NCI-H345 treated with DMSO at 0.1 percent for 48 hours (cell line): ENCODE results near the gene BCL2L1.

Source experiments
- DNase-seq: peaks from one replicate; lab custom pipeline; 2025; ENCODE audit not compliant: unreplicated experiment; lab: John Stamatoyannopoulos, UW

BCL2L1 gene

GRCh38 chr20:31710423-31711108 lies 12.1 kb downstream of the BCL2L1 start:
- peak; percentile 56 for DNase-seq

DNA sequence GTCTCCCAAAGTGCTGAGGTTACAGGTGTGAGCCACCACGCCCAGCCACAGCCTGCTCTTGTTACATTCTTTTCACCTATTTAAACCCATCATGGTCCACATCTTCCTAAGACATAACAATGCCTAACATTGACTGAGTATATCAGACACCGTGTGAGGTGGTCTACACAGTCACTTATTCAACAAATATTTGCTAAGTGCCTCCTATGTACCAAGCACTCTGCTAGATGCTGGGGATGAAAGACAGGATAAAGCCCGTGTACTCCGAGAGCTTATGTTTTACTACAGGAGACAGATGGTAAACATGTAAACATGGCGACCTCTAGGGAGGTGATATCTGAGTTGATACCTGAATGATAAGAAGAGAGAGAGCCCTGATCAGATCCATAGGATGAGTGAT lies 12.7 kb downstream of the BCL2L1 start:
- no peak for DNase-seq

GRCh38 chr20:31708736-31709534 lies 13.7 kb downstream of the BCL2L1 start:
- DNase-seq, result peak; percentile 99

- DNase-seq, result peak; percentile 99
Observed at GRCh38 chr20:31707994-31708735, 14.5 kb downstream of the BCL2L1 start.

- no peak for DNase-seq
Observed at GRCh38 chr20:31707258-31707615, 15.4 kb downstream of the BCL2L1 start.

DNA sequence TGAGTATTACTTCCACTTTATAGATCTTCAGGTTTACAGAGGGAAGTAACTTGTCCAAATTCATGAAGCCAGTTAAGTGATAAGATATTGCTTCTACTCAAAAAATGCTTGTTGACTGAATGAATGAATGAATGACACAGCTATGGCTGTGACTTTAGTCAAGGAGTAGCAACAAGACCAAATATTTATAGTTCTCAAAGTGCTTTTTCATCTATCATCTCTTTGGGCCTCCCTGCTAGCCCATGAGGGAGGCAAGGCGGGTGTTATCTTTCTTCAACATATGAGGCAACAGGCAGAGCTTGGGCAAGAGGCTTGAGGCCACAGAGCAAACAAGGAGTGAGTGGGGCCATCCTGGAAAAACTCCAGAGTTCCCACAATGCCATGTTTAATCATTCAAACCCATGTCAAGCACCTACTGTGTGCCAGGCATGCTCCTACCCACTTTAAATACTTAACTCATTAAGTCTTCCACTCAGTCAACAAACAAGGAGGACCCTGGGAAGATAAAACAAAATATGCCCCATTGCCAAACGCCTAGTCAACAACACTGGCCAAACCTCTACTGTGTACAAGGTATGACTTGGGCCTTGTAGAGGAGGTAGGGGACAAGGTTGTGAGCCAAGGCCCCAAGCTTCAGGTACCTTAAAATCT lies 15.9 kb downstream of the BCL2L1 start:
- DNase-seq, result no peak

DNA sequence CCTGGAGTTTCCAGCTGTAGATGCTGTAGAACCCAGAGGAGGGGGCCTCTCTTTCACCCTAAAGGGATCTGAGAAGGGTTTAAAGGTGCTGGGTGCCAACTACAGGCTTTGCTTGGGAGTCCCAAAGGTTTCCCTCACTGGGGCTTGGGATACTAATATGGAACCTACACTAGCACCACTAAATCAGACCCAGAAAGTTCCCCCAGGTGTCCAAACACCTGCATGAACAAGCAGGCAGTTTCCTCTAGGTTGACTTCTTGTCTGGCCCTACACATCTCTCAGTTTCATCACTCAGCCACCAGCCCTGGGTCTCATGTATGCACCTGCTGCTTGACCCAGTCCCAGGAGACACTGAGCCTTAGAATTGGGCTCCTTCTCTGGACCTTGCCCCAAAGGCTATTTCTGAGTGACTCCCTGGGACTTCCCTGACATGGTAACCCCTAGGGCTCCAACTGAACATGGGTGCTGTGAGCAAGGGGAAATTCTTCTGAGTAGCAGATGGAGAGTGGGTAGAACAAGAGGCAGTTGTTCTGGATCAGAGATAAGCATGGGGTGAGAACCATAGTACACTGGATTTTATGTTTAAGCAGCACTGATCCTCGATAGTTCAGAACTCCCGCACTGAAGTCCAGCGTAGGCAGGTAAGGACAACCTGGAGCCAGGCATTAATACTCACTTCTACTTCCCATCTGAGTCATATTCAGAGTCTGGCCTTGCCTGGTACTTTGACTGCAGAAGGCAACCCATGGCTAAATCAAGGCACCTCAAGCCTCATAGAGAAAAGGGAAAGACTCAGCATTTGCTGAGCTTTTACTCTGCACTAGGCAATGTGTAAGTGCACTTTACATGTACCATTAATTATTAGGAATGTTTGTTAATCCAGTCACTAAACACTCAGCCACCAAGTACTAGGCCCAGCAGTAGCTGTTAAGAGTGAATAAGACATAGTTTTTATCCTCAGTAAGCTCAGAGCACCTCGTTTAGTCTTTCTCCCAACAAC lies 16.8 kb downstream of the BCL2L1 start:
- no peak for DNase-seq

DNA sequence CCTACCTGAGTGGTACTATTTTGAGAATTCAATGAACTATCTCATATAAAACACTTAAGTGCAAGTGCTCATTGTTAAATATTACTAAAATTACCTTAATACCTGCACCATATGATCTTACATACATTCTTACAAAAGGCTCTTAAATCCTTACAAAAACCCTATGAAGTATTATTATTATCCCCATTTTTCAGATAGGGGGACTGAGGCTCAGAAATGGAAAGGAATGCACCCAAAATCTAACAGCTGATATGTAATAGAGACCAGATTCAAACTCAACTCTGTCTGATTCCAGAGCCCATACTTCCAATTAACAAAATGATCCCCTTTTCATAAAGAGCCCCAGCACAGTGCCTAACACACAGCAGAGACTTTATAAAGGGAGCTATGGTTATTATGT lies 17.5 kb downstream of the BCL2L1 start:
- DNase-seq, result no peak

DNA sequence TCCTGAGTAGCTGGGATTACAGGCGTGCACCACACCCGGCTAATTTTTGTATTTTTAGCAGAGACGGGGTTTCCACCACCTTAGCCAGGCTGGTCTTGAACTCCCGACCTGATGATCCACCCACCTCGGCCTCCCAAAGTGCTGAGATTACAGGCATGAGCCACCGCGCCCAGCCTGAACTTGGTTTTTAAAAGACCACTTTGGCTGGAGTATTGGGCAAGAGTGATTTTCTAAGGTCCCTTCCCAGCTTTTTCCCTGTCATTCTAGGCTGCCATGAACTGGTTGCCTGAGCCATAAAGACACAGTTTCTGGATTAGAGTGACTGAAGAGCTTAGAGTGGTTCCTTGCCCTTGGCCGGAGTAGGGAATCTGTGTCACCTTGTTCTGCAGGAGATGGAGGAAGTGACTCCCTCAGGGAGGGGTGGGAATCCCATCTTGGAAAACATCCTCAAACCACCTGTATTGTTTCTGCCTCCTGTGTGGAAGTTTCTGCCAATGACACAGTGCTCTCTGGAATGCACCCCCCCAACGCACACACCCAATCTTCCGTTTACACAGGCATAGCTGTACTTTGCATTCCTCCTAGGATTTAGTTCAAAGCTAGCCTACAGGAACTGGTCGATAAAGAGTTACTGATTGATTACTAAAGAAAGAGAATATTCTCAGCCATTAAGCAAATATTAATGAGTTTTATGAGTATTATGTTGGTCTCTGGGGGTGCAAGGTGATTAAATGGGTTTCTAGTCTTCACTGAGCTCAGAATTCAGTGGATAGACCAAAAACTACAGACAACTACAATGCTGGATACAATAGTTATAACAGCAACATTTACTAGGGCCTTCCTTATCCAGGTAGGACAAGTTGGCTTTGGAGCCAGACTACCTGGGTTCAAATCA lies 18.2 kb downstream of the BCL2L1 start:
- no peak for DNase-seq

GRCh38 chr20:31701591-31701990 lies 21.1 kb downstream of the BCL2L1 start:
- no peak for DNase-seq

DNA sequence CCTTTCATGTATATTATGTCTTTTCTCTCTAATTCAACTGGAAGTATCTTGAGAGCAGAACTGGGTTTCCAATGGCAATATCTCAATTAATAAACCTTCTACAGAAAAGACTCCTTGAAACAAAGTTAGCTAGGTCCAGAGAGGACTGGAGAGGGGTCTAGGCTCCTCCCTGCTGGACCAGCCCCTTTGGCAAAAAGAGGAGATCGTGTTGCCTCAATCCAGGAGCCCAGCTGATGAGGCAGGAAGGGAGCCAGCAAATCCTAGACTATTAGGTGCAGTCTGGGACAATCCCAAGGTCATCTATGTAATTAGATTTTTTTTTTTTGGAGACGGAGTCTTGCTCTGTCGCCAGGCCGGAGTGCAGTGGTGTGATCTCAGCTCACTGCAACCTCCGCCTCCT lies 21.9 kb downstream of the BCL2L1 start:
- DNase-seq, result no peak

DNA sequence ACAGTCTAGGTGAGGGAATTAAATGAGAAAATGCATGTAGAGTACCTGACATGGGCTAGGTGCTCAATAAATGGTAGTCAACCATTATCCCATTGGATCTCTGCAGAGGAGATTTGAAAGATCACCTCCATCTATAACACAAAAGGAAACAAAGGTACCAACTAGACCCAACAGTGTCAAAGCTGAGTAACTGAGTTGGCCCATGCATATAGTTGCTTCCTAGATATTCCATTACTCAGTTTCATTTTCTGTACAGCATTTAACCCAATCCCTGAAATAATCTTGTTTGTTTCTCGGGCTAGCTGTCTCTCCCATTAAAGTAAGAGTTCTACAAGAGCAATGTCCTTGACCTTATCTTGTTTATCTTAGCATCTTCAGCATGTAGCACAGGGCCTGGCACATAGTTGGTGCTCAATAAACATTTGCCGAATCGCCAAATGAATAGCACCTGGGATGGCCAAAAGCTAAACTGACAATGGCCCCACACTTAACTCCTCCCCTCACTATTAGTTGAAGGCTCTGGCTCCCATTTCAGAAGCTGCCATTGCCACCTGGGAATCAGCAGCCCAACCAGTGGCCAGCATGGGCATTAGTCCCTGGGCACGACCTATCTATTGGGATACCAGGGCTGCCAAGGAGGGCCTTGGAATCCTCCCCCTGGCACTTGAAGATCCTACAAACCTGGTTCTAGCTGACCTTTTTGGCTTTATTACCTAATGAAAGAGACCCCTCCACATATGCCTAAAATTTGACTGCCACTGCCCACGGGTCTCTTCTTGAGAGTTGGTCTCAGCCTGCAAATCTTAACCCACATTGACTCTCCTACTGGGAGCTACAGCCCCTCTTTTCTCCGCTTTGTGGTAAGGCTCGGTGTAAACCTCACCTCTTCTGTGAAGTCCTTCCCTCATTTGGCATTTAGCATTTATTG lies 22.6 kb downstream of the BCL2L1 start:
- DNase-seq, result no peak

DNA sequence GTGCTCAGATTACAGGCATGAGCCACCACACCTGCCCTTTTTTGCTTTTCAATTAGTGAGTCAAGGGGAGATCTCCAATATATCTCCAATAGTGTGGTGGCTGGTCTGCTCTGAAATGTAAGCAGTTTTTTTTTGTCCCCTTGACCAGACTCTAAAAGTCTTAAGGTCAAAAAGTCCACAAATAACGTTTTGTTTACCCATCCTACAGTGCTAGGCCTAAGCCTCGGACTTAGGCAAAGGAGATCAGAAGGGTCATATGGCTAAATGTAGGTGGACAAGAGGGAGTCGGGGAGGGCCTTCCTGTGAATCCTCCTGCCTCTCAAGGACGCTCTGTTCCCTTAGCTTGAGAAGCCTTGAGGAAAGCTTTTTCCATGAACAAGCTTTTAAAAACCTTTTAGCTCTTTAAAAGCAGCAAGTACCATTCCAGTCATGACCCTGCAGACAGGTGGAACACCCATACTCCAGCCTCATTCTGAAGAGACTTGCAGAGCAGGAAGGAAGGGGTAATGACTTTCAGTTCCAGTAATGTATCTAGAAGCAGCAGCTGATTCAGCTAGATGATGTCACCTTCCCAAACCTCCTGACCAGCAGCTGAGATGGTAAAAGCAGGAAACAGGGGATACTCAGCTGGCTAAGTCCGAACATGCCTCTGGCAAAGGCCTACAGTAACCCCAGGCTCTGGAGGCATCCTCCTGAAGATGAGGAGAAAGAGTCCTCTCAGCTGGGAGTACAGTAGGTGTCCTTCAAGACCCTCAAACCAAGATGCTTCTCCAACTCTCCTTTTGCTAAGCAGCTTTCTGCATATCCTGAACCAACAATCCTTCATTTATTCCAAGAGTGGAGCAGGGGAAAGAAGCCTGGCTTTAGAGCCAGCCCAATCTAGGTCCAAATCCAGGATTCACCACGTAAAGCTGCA lies 23.6 kb downstream of the BCL2L1 start:
- DNase-seq, result no peak

DNA sequence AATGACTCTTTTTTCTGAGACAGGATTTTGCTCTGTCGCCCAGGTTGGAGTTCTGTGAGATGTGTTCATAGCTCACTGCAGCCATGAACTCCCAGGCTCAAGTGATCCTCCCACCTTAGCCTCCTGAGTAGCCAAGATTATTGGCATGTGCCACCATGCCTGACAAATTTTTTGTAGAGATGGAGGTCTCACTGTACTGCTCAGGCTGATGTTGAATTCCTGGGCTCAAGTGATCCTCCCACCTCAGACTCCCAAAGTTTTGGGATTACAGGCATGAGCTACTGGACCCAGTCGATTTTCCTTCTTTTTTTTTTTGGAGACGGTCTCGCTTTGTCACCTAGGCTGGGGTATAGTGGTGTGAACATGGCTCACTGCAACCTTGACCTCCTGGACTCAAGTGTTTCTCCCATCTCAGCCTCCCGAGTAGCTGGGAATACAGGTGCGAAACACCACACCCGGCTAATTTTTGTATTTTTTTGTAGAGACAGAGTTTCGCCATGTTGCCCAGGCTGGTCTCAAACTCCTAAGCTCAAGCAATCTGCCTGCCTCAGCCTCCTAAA lies 24.3 kb downstream of the BCL2L1 start:
- no peak for DNase-seq

DNA sequence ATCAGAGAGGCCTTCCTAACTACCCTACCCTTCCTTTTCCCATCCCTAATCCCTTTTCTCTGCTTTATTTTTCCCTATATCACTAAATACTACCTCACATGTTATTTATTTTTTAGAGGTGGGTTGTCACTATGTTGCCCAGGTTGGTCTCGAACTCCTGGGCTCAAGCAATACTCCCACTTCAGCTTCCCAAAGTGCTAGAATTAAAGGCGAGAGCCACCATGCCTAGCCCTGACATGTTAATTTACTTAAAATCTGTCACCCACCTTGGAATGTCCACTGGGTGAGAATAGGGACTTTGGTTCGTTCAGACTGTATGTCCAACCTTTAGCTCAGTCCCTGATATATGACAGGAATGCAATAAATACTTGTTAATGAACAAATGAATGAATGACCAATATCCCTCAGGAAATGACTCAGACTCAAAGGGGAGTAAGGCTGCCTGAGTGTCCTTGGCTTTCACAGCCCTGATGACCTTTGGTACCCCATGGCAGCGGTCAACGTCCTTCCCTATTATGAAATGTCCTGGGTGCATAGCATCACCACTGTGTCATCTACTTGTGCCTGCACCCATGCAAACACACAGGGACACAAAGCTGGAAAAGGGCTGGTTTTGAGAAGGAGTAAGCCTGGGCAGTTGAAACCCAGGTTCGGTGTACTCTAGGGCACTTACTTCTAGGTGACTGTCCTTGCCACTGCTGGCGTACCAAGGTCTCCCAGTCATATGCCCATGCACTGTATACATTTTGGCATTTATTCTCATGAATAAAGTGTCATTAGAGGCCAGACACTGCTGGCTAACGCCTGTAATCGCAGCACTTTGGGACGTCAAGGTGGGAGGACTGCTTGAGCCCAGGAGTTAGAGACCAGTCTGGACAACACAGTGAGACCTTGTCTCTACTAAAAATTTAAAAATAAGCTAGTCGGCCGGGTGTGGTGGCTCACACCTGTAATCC lies 26.5 kb downstream of the BCL2L1 start:
- DNase-seq, result no peak
